Left cardiac atrium (tissue), 4 donors: ENCODE data around the gene FHOD1. TPM values are rescaled to one million over a fixed set of nuclear protein-coding genes. Genes with fewer than 3 reads are reported as not detected.

Experiments used
- ATAC-seq, 2 donors: fragments of 200-7000 bp; cut with Tn5 transposase; one replicate each; pipeline ENCODE4 v1.9.1; 2020; ENCODE audit warnings: mild to moderate bottlenecking in 2 of 2, moderate library complexity in 2 of 2
- DNase-seq: peaks from one replicate; pipeline ENCODE4 v3.0.0-alpha.2; 2020
- intact Hi-C, 2 donors: fragments of 100-400 bp; cut with DNase I; formaldehyde crosslinking; loops; one replicate each; pipeline versions ENCODE4 v1.14.1 to v1.15.1; 2022 to 2023
- total RNA-seq, 2 donors: library from RNA; stranded (reverse); fragmentation: NEBNext Ultra II Directional; extraction: Animal tissue kit (Norgen Biotek cat#: 25700); gene quantifications; one replicate each; pipeline ENCODE4 v1.2.1, GENCODE V29; 2021
- donor health status: DM: no; HTN: yes; CAD: no.
- donor health status: DM: no; HTN: yes; CAD: no; lungs with severe emphysema.
- donor health status: DM: yes; HTN: yes; CAD: no.
- donor health status: Dilated cardiomyopathy.

FHOD1 gene
- total RNA-seq, 2 donors from 2014 or later: 18.7 to 25.8 TPM

DNA sequence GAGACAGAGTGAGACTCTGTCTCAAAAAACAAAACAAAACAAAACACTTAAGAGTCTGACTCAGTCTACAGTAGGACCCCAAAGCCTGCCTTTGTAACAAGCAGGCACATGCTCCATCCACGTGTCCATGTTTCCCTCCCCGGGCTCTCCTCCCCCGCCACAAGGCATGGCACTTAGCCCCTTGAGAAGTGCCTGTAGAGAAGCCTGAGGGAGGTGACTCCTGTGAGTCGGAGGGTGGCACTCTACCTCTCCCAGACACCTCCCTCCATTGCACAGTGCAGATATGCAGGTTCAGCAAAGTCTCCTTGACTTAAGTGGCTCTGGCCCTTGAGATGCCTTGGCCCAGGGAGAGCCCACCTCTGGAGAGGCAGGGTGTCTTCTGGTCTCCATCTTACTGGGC is 6.8 kb downstream of the FHOD1 start:
- intact Hi-C loops: no loop called here
- DNase-seq (no peak), ATAC-seq (no peak)

DNA sequence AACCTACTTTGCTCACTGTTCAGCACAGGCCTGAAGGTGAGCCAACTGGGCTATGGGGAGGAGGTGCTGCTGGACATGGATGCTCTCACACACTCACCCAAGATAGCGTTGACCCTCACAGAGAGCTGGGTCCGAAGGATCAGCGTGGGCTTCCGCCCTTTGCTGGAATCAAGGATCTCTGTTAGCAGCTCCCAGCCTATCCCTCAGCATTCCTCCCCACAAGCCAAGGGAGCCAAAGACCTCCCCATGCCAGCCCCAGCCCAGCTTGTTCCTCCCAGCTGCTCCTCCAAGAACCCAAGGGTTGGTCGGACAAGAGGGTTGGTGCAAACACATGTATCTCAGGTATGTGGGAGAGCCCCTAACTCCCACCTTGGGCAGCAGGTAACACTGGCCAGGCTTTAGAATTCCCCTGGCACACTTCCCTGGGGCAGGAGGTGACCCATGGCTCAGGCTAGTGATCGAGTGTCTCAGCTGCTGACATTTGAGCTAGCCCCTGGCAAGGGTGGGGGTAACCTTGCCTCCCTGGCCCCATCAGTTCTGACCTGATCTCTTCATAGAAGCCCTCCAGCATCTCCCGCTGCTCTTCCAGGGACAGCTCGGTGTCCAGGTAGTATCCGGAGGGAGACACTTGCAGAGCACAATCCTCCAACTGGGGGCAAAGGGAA is 8.3 kb downstream of the FHOD1 start:
- DNase-seq: no peak
- intact Hi-C loops: no loop called here
- ATAC-seq: no peak

- DNase-seq (no peak), ATAC-seq (no peak)
- intact Hi-C loops: no loop called here
Observed at GRCh38 chr16:67238278-67238575, 9.1 kb downstream of the FHOD1 start.

GRCh38 chr16:67237396-67238277 is 9.6 kb downstream of the FHOD1 start:
- intact Hi-C loops: no loop called here
- DNase-seq (no peak), ATAC-seq (no peak)

DNA sequence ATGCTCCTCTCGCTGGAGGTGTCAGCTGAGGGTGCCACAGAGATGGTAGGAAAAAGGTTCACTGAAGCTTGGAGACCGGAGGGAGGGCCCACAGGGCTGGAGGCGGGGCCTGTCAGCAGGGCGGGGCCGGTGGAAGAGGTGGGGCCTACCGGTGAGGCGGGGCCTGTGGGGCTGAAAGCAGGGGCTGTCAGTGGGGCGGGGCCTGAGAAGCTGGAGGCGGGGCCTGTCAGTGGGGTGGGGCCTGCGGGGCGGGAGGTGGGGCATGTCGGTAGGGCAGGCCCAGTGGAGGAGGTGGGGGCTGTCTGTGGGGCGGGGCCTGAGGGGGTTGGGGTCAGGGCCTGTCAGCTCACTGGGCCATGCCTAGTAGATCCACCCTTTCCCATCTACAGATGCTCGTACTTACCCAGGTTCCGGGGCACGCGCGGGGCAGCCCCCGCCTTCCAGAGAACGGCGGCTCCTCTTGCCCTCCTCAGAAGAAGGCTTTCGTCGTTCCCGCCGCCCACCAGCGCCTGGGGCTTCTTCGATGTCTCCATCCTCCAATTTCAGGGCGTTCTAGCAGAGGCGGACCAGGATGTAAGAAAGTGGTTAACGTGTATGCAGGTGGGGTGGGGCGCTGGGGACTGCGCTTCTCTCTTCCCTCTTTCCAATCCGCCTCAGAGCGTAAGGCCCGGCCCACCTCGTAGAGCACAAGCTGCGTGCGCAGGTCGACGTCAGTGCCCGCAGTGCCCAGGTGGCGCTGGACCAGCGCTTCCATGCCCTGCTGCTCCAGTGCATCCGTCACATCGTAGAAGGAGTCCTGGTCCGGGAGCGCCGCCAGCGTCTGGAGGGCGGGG is 10.5 kb downstream of the FHOD1 start:
- ATAC-seq (peak; percentile 18 to 19), DNase-seq (peak; percentile 48)
- intact Hi-C loops: no loop called here

DNA sequence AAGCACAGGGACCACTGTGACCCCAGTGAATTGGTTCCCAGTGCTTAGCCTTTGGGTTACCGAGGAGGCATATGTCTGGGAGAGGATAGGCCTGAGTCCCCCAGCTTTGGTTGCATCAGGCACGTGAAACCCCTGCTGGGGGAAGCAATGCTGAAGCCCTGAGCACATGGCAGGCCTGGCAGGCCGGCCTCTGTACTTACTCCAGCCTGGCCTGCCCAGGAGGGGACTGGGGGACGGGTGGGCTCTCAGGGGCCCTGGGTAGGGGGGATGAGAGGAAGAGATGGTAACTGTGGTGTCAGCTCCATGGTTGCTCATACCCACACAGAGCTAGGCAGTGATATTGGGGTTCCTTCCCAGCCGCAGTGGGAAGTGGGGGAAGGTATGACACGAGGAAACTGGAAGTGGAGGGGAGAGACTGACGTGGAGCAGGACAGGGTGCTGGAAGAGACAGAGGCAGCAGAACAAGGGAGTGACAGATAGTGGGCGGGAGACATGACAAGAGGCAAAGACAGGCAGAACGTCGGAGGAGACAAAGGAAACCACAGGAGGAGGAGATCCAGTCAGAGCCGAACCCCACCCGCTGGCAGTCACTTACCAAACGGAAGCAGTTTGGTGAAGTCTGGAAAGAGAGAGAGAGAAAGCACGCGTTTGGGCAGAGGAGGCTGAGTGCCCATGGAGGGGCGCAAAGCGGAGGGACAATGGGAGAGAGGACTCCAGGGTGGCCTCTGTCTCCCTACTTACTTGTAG is 11.3 kb downstream of the FHOD1 start:
- no peak for ATAC-seq

DNA sequence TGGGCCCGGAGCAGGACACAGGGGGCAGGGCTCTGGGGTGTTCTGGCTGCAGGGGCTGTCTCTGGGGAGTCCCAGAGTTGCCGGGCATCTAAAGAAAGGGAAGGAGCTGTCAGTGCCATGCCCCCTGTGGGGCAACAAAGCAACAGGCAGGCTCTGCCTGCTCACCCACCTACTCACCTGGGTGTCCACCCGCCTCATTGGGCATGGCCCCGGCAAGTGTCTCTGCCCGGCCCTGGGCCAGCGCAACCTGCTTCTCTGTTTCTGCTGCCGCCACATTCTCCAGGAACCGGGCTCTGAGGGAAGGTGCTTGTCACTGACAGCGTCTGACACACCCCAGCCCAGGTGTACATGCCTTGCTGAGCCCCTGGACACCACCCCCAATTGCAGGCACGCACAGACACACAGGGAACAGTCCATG is 13.1 kb downstream of the FHOD1 start:
- no peak for DNase-seq
- intact Hi-C loops: no loop called here
- no peak for ATAC-seq

More for the DNA sequence above, 11.3 kb downstream of the FHOD1 start:
- no peak for DNase-seq
- intact Hi-C loops: no loop called here

GRCh38 chr16:67233596-67233995 is 13.7 kb downstream of the FHOD1 start:
- DNase-seq: no peak
- no peak for ATAC-seq
- intact Hi-C loops: no loop called here

DNA sequence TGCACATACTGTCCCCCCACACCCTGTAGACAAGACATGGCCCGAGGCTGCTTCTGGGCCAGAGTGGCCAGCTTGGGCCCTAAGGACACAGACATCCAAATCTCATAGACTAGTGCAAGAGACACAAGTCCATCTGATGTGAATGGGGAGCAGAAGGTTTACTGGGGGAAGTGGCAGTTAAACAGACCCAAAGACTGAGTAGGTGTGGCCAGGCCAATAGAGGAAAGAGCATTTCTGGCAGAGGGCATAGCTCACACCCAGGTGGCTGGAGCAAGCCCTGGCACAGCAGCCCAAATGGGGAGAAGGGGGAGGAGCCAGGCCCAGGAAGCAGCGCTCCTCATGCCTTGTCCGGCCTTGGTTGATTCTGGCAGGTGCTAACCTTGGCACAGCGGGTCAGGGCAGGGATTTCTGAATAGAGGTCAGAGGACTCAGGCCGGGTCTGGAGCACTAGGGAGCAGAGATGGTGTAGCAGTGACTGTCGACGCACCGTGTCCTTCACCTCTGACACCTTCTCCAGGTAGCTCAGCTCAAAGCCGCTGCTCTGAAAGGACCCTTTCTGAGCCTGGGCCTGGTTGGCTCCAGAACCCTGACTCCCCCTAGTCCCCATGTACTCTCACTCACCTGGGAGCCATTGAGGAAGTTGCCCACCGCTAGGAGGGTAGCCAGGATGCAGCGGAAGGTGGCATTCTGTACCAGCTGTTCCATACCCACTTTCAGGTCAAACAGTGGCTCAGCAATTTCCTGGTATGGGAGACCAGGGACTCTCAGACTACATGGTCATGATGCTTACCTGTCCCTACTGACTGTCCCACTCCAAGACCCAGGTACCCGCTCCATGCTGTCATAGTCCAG is 16.2 kb downstream of the FHOD1 start:
- intact Hi-C loops: no loop called here
- DNase-seq: peak; percentile 12
- no peak for ATAC-seq

GRCh38 chr16:67229906-67230808 is 17.1 kb downstream of the FHOD1 start:
- intact Hi-C loops: no loop called here
- DNase-seq (peak; percentile 18), ATAC-seq (no peak)

- intact Hi-C loops: no loop called here
Observed at GRCh38 chr16:67228905-67229304, 18.4 kb downstream of the FHOD1 start.

DNA sequence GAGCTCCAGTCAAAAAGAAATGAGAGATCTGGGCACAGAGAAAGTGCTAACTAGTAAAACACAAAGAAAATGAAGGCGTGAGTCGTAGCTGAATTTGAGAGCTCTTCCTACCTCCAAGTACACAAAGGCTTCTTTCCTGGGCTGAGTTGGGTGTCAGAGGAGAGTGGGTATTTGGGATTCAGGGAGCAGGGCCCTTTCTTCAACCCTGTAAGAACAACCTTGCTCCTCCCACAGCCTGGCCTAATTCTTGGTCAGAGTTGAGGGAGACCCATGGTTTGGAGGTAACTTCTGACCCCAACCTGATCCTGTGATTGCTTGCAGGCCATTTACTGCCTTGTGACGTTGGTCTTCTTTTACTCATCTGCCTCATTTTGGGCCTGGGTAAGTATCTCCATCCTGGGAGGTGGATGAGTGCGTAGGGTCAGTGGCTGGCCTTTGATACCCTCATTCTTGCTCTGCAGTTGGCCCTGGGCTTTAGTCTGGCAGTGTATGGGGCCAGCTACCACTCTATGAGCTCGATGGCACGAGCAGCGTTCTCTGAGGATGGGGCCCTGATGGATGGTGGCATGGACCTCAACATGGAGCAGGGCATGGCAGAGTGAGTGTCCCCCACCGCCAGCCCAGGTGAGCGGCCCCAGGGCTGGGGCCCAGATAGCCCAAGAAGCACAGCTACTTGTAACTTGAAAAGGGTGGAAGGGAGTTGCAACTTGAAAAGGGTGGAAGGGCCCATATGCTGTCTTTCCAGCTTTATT is 19.1 kb downstream of the FHOD1 start:
- intact Hi-C loops: no loop called here
- DNase-seq (no peak), ATAC-seq (no peak)

More at GRCh38 chr16:67228905-67229304, 18.4 kb downstream of the FHOD1 start:
- DNase-seq (no peak), ATAC-seq (no peak)

DNA sequence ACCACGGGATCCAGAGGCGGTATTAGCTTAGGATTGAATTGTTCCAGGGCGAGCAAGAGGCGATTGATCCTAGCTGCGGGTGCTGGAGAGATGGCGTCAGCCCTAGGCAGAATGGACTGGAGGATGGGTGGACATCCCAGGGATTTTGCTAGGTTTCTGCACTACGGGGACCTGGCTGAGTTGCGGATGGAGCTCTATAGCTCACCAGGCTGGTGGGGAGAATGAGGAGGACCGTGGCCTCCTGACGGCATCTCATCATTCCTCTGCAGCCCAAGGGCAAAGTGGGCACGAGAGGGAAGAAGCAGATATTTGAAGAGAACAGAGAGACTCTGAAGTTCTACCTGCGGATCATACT is 19.7 kb downstream of the FHOD1 start:
- DNase-seq (no peak), ATAC-seq (no peak)
- intact Hi-C loops: no loop called here

DNA sequence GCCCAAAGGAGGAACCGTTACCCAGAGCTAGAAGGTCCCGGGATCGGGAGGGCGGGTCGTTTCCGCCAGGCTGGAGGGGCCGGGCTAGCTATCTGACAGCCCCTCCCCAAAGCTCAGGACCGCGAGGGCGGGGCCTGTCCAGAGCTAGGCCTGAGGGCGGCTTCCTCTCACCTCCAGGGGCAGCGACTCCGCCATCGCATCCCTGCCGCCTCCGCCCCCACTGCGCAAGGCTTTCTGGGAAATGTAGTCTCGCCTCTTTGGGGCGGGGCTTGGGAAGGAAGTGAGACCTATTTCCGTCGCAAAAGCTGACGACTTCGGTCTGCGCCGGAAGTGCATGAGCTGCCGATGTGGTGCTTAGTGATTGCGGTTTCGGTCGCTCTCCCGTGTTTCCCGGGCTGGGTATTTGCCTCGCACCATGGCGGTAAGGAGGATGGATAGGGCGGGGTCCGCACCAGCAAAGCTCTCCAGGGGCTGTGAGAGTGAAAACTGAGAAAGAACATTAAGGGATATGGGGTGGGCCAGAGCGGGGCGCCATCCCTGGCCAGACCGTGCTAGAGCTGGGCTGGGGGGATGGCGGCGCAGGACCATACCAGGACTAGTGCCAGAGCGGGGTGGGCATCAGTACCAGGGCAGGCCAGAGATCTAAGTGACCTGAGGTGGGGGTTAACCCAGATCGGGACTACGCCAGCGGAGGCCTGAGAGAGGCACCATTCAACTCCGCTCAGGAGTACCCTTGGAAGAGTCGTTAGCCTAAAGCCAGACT is 20.3 kb downstream of the FHOD1 start, which contains the start of gene TMEM208:
Gene TMEM208 (plus strand): TSS at position 327 of the 763 bp plus-strand sequence. CDS start 89 bp downstream, at position 416.
- ATAC-seq (peak; percentile 97), DNase-seq (peak; percentile 99)
- intact Hi-C loops: no loop called here

GRCh38 chr16:67226295-67226803 is 20.9 kb downstream of the FHOD1 start:
- intact Hi-C loops: no loop called here
- no peak for ATAC-seq
- no peak for DNase-seq

DNA sequence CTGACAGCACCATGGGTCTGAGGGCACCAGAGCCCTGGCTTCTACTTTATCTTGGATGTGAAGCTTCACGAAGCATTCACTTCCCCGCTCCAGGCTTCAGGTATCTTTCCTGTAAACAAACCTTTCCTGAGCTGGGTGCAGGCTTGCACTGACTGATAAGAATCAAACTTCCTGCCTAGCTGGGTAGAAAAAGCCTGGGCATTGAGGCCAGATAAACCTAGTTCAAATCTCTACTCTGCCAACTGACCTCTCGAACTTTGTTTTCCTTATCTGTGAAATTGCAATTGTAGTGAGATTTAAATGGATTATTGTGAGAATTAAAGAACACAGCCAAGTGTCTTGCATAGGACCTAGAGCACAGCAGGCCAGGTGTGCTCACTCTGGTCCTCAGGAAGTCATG is 23.3 kb downstream of the FHOD1 start:
- ATAC-seq (no peak), DNase-seq (no peak)
- intact Hi-C loops: no loop called here
